Panc1 (cell line): Measurements from ENCODE around the gene SFI1.

Experiments used
- CTCF ChIP-seq: fragments of 450-650 bp; IDR thresholded peaks from 2 replicates; pipeline ENCODE4 v1.5.1; 2017; ENCODE audit warnings: mild to moderate bottlenecking
- POLR2AphosphoS5 ChIP-seq: IDR thresholded peaks from 2 replicates; pipeline ENCODE4 v1.6.1; 2012; ENCODE audit warnings: mild to moderate bottlenecking, low read depth, low read length, moderate library complexity
- REST ChIP-seq, 2 experiments: IDR thresholded peaks; 2 replicates each; pipeline ENCODE4 v1.6.1; 2011 to 2012; ENCODE audit warnings: low read depth in 2 of 2, control low read depth in 1 of 2, low read length in 1 of 2, mild to moderate bottlenecking in 1 of 2, moderate library complexity in 1 of 2; ENCODE audit not compliant: insufficient read depth in 1 of 2
- SIN3A ChIP-seq: IDR thresholded peaks from 2 replicates; pipeline ENCODE4 v1.6.1; 2012; ENCODE audit warnings: low read depth, mild to moderate bottlenecking, low read length, moderate library complexity, borderline replicate concordance; ENCODE audit not compliant: insufficient read depth

GRCh38 chr22:31501738-31502137 lies 5.4 kb downstream of the SFI1 start:
- TF ChIP-seq CTCF (no peak), POLR2AphosphoS5 (no peak), REST (IDR thresholded peaks at IDR 0.05; ENCODE audit: insufficient read depth in 1 of 2, low read depth in 2 of 2, low read length in 1 of 2) (no peak), SIN3A (no peak)
